Ramos (cell line): ENCODE results near the gene POLRMT.

Experiments used
- in situ Hi-C: fragments of 300-500 bp; cut with MboI; formaldehyde crosslinking; loops from one replicate; pipeline ENCODE4 v1.14.3; 2022; ENCODE audit warnings: low sequenced_read_pairs; ENCODE audit not compliant: unreplicated experiment

Gene POLRMT

DNA sequence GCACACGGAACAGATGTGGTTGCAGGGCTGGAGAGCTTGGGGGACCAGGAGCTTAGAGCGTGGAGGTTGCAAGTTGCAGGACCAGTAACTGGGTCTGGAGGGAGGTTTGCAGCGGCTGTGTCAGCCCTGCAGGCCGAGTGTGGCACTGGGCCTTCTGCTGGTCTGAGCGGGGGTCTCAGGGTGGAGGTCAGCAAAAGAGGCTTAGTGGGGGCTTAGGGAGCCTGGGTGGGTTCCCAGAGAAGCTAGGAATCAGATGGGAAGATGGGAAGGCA lies 49.4 kb downstream of the POLRMT start:
- in situ Hi-C loops = loop anchor here (10.0 kb wide), 1 partner anchor 151 kb away; no protein-coding TSS in a partner anchor

DNA sequence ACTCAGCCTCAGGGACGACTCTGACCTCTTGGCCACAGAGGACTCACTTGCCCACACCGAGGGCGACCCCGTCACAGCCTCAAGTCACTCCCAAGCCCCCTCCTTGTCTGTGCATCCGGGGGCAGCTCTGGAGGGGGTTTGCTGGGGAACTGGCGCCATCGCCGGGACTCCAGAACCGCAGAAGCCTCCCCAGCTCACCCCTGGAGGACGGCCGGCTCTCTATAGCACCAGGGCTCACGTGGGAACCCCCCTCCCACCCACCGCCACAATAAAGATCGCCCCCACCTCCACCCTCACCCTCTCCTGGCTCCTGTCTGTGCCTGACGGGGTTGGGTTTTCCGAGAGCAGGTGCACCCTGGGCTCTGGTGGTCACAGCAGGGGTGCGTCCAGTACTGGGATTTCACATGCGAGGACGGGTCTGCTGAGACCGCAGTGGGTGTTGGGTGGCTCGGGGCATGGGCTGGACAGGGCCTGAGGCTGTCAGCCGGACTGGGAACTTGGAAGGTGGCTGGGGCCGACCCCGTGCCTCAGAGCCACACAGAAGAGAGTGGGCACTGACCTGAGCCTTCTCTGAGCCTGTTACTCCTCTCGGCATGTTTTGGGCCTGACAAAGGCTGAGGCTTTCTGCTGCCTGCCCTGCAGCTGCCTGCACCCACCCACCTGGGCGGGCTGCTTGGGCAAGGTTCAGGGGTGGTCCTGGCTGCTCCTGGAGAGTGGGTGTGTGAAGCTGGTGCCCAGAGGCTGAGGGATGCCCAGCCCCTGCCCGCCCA lies 50.0 kb downstream of the POLRMT start:
- in situ Hi-C loops = loop anchor here (10.0 kb wide), 1 partner anchor 151 kb away; no protein-coding TSS in a partner anchor

GRCh38 chr19:582497-583197 lies 50.7 kb downstream of the POLRMT start:
- in situ Hi-C loops = loop anchor here (10.0 kb wide), 1 partner anchor 152 kb away; no protein-coding TSS in a partner anchor

GRCh38 chr19:581399-582111 lies 51.8 kb downstream of the POLRMT start:
- in situ Hi-C loops = loop anchor here (10.0 kb wide), 1 partner anchor 153 kb away; no protein-coding TSS in a partner anchor

GRCh38 chr19:580274-580835 lies 53.0 kb downstream of the POLRMT start:
- in situ Hi-C loops = loop anchor here (10.0 kb wide), 1 partner anchor 154 kb away; no protein-coding TSS in a partner anchor

DNA sequence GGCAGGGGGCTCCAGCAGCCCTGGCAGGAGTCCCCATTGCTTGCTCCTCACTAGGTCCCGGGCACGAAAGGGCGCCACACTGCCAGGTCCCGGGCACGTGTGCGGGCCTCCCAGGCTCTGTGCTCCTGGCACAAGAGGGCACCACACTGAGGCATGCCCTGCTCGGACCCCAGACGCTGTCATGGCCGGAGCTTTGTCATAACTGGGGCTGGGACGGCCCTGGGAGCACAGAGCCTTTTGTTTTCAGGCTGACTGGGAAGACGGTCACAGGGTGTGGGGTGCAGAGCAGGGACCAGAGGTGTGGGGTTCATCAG lies 53.5 kb downstream of the POLRMT start:
- in situ Hi-C loops = loop anchor here (10.0 kb wide), 1 partner anchor 155 kb away; no protein-coding TSS in a partner anchor

GRCh38 chr19:579111-579841 lies 54.1 kb downstream of the POLRMT start:
- in situ Hi-C loops = no loop called here

GRCh38 chr19:577439-578392 lies 55.6 kb downstream of the POLRMT start:
- in situ Hi-C loops = no loop called here

GRCh38 chr19:576768-577438 lies 56.4 kb downstream of the POLRMT start:
- in situ Hi-C loops = no loop called here

GRCh38 chr19:575527-576506 lies 57.5 kb downstream of the POLRMT start:
- in situ Hi-C loops = no loop called here

GRCh38 chr19:574658-575526 lies 58.4 kb downstream of the POLRMT start:
- in situ Hi-C loops = no loop called here

DNA sequence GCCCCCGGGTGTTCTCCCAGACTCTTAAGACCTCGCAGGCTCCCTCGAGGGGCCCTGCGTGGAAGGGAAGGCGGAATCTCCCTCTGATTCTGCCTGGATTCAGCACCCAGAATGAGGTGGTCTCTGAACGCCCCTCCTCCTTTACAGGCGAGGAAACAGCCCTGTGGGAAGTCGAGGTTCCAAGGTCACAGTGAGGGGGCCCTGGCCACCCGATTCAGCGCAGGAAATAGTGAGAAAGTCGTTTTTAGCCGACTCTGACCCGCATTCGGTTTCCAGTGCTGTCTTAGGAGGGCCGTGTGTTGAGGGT lies 59.9 kb downstream of the POLRMT start:
- in situ Hi-C loops = no loop called here

DNA sequence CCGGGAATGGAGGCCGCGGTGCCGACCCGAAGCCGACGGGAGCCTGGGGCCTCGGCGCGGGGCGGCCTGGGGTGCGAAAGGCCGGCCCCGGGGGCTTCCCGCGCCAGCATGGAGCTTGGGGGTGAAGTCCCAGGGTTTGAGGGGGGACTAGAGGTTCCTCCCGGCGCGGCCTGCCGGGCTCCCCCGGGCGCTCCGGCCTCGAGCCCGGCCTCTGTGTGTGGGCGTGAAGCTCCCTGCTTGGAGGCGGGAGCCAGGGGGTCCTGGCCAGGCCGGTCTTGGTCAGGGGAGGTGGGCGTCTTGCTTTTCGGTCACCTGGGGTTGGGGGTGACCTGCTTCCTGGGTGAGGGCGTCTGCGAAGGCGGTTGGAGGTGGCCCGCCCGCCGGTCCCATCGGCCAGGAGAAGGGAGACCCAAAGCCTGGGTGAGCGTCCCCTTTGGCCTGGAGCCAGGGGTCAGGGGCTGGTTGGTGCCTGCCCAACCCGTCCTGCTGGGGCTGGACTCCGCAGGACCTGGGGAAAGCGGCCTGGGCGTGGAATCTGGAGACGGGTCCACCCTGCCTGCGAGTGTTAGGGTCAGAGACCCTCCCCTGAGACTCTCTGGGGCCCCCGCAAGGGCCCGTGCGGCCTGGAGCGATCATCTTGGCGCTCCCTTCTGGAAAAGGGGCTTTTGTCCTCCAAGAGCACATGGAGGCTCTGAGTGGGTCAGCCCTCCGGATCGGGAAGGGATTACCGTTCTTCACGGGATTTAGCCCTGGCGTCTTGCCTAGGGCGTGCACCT lies 60.4 kb downstream of the POLRMT start:
- in situ Hi-C loops = no loop called here

DNA sequence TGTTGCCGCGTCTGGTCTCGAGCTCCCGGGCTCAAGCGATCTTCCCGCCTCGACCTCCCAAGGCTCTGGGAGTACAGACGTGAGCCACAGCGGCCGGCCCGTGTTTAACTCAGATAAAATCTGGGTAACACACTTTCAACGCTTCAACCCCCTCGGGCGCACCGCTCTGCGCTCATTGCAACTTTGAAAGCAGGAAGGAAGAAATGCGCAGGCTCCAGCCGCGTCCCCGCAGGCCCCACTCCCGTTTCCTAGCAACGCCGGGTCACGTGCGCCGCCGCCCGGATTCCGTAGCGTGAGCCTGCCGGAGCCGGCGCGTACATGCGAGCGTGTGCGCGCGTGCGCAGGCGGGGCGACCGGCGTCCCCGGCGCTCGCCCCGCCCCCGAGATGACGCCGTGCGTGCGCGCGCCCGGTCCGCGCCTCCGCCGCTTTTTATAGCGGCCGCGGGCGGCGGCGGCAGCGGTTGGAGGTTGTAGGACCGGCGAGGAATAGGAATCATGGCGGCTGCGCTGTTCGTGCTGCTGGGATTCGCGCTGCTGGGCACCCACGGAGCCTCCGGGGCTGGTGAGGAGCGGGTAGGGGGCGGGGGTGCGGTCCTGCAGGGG lies 61.1 kb downstream of the POLRMT start, which contains the start of gene BSG:
BSG (plus strand) TSS at position 457 of the 603 bp plus-strand sequence; CDS start at position 496, 39 bp downstream.
- in situ Hi-C loops = no loop called here

DNA sequence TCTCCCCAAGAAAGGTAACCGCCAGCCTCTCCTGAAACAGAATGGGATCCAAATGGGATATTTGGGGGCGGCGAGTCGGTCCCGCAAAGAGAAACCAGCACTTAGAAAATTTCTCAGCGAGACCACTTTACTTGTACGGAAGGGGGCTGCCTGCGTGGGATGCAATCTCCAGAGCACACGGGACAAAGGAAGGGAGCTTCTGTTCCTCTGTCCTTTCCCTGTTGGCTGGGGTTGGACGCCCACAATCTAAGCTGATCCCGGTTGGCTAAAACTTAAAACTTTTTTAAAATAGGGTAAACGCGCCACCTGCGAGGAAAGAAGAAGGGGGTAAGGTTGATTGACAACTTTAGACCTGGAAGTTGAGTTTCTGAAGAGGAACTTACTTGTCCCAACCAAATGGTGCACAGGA lies 61.8 kb downstream of the POLRMT start:
- in situ Hi-C loops = no loop called here
